Hepatocyte (in vitro differentiated cells): ENCODE results near the gene MYO19. TPM values are rescaled to one million over a fixed set of nuclear protein-coding genes. Genes with fewer than 3 reads are reported as not detected.
"Not testable (repeated sequence)": the region's sequence is repeated elsewhere in the genome, so short reads cannot be mapped to it uniquely, and the experiment has no call there.

ENCODE experiments used
- DNase-seq: peaks from one replicate; pipeline ENCODE4 v3.0.0-alpha.2; 2016; ENCODE audit warnings: low spot score
- H2AFZ ChIP-seq: fragments of 200-600 bp; sonication (generic); 2 replicates; pipeline ENCODE4 v1.6.0; 2016; ENCODE audit warnings: antibody characterized with exemption, mild to moderate bottlenecking
- H3K27ac ChIP-seq: fragments of 200-600 bp; sonication (generic); 2 replicates; pipeline ENCODE4 v1.5.1; 2016; ENCODE audit warnings: mild to moderate bottlenecking
- H3K27me3 ChIP-seq: fragments of 200-600 bp; sonication (generic); 2 replicates; pipeline ENCODE4 v1.6.1; 2016
- H3K36me3 ChIP-seq: fragments of 200-600 bp; sonication (generic); replicated peaks from 2 replicates; pipeline ENCODE4 v1.5.1; 2016; ENCODE audit warnings: low read depth; ENCODE audit not compliant: insufficient read depth
- H3K4me1 ChIP-seq: fragments of 200-600 bp; sonication (generic); 2 replicates; pipeline ENCODE4 v1.5.1; 2016; ENCODE audit warnings: mild to moderate bottlenecking, moderate library complexity; ENCODE audit not compliant: insufficient read depth
- H3K4me2 ChIP-seq: fragments of 200-600 bp; sonication (generic); 2 replicates; pipeline ENCODE4 v1.6.0; 2016
- H3K4me3 ChIP-seq: fragments of 200-600 bp; sonication (generic); 2 replicates; pipeline ENCODE4 v1.5.1; 2016; ENCODE audit warnings: mild to moderate bottlenecking
- H3K79me2 ChIP-seq: fragments of 200-600 bp; sonication (generic); 2 replicates; pipeline ENCODE4 v1.6.0; 2017; ENCODE audit warnings: mild to moderate bottlenecking
- H3K9me2 ChIP-seq: fragments of 200-600 bp; sonication (generic); replicated peaks from 2 replicates; pipeline ENCODE4 v1.6.0; 2017; ENCODE audit warnings: mild to moderate bottlenecking; ENCODE audit not compliant: insufficient read depth
- H3K9me3 ChIP-seq: fragments of 200-600 bp; sonication (generic); 2 replicates; pipeline ENCODE4 v1.5.1; 2016; ENCODE audit warnings: low read depth, mild to moderate bottlenecking
- H4K20me1 ChIP-seq: fragments of 200-600 bp; sonication (generic); 2 replicates; pipeline ENCODE4 v1.6.0; 2016; ENCODE audit warnings: mild to moderate bottlenecking; ENCODE audit not compliant: insufficient read depth, poor library complexity, severe bottlenecking
- EZH2 ChIP-seq: fragments of 200-600 bp; sonication (generic); IDR thresholded peaks from 2 replicates; pipeline ENCODE4 v1.6.1; 2016; ENCODE audit warnings: antibody characterized with exemption, mild to moderate bottlenecking, borderline replicate concordance
- EZH2phosphoT487 ChIP-seq: fragments of 200-600 bp; sonication (generic); IDR thresholded peaks from one replicate; pipeline ENCODE4 v1.6.1; 2018; ENCODE audit warnings: antibody characterized with exemption, mild to moderate bottlenecking, low read depth, moderate library complexity; ENCODE audit not compliant: unreplicated experiment, severe bottlenecking
- WGBS: methylation state at CpG from one replicate; pipeline ENCODE4 v1.1.6; 2016; ENCODE audit warnings: low lambda C conversion rate; ENCODE audit errors: missing lambda C conversion rate; 5-methylcytosine and 5-hydroxymethylcytosine counted together
- polyA plus RNA-seq: library from polyadenylated mRNA; unstranded; fragments of >200 nt; fragmentation: Nextera tagmentation; extraction: Ambion mirVana; gene quantifications from 2 replicates; pipeline ENCODE4 v1.2.1, GENCODE V29; 2016
- total RNA-seq: library from RNA; depleted of rRNA; stranded (reverse); fragments of >200 nt; gene quantifications from 2 replicates; pipeline ENCODE4 v1.2.3, GENCODE V29; 2014
- TF ChIP-seq, protein P1 (sequence below): fragments of 200-600 bp; sonication (generic); IDR thresholded peaks from 2 replicates; pipeline ENCODE4 v1.5.1; 2016; ENCODE audit warnings: antibody characterized with exemption, mild to moderate bottlenecking; ENCODE audit not compliant: poor library complexity

Gene MYO19
- total and polyA plus RNA-seq, 2 experiments from 2014 or later, result 19.7 to 29.8 TPM

DNA sequence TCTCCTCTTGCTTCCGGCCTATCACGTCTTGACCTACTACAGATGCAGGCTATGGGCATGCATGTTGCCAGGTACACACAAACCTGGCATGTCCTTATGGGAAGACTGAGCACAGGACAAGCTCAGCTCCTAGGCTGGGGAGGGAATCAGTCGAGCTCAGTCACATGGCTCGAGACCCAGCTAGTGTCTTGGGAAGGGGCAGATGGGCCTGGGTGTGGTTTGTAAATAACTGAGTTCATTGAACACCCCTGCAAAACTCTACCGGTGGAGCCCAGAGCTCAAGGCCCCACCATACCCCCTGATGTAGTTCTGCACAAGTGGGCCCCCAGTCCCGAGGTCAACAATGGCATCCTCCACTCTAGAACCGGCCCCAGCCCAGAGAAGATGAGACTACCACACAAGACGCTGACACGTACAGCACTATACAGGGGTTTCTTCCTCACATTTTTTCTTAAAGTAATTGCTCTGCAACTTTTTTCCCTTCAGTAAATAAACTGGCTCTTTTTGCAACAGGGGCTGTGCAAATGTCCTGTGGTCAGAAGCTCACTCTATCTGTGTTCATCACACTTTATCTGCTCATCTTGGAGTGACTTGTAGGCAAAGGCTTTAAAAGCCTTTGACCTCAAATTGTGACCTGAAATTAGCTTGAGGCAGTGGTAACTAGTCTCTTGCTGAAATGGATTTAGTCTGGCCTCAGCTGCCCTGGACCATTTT lies 25.2 kb downstream of the MYO19 start:
- Histone ChIP-seq H3K36me3 (no peaks in the 10 kb centered on the region), H3K27me3 (no peaks in the 10 kb centered on the region), H3K9me3 (no peaks in the 10 kb centered on the region), H3K4me2 (no peak overlapping the region), H3K4me1 (no peaks in the 10 kb centered on the region), H3K79me2 (no peaks in the 10 kb centered on the region), H3K27ac (no peak overlapping the region), H2AFZ (no peak overlapping the region), H3K4me3 (no peak overlapping the region), H4K20me1 (no peaks in the 10 kb centered on the region), H3K9me2 (no peaks in the 10 kb centered on the region)
- DNase-seq, result no peak
- TF ChIP-seq EZH2phosphoT487, result no peak
- TF ChIP-seq EZH2, result no peak
- TF ChIP-seq, protein P1, sequence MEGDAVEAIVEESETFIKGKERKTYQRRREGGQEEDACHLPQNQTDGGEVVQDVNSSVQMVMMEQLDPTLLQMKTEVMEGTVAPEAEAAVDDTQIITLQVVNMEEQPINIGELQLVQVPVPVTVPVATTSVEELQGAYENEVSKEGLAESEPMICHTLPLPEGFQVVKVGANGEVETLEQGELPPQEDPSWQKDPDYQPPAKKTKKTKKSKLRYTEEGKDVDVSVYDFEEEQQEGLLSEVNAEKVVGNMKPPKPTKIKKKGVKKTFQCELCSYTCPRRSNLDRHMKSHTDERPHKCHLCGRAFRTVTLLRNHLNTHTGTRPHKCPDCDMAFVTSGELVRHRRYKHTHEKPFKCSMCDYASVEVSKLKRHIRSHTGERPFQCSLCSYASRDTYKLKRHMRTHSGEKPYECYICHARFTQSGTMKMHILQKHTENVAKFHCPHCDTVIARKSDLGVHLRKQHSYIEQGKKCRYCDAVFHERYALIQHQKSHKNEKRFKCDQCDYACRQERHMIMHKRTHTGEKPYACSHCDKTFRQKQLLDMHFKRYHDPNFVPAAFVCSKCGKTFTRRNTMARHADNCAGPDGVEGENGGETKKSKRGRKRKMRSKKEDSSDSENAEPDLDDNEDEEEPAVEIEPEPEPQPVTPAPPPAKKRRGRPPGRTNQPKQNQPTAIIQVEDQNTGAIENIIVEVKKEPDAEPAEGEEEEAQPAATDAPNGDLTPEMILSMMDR, result no peak
- 97% methylated on average over 9 of the region's 9 CpGs for WGBS

DNA sequence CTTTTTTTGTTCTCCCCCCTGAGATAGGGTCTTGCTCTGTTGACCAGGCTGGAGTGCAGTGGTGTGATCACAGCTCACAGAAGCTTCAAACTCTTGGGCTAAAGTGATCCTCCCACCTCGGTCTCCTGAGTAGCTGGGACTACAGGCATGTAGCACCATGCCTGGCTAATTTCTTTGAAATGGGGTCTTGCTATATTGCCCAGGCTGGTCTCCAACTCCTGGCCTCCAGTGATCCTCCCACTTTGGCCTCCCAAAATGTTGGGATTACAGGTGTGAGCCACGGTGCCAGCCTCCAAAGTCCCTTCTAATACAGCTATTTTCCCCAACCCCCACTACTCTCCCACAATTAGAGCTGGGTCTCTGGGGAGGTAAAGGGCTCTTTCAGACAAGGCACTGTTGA lies 26.2 kb downstream of the MYO19 start:
- not testable (repeated sequence) for H3K27me3 ChIP-seq, H4K20me1 ChIP-seq, H3K79me2 ChIP-seq, H3K4me1 ChIP-seq, H3K9me3 ChIP-seq, H3K36me3 ChIP-seq, H3K4me2 ChIP-seq, H2AFZ ChIP-seq, H3K4me3 ChIP-seq, H3K9me2 ChIP-seq, DNase-seq, H3K27ac ChIP-seq
- WGBS, result 98% methylated on average over 2 of the region's 2 CpGs

- Histone ChIP-seq H3K9me3 (no peaks in the 10 kb centered on the region), H3K27ac (no peak overlapping the region), H3K36me3 (no peaks in the 10 kb centered on the region), H3K27me3 (no peaks in the 10 kb centered on the region), H3K79me2 (no peaks in the 10 kb centered on the region), H3K4me1 (no peaks in the 10 kb centered on the region), H3K4me3 (no peak overlapping the region), H2AFZ (no peak overlapping the region), H3K9me2 (no peaks in the 10 kb centered on the region), H4K20me1 (no peaks in the 10 kb centered on the region), H3K4me2 (no peak overlapping the region)
- DNase-seq, result no peak
- TF ChIP-seq, protein P1, result no peak
- TF ChIP-seq EZH2, result no peak
- no peak for TF ChIP-seq EZH2phosphoT487
- WGBS, result 98% methylated on average over 6 of the region's 6 CpGs
Measured at GRCh38 chr17:36507266-36507665, 27.4 kb downstream of the MYO19 start.

GRCh38 chr17:36506831-36507230 lies 27.8 kb downstream of the MYO19 start:
- Histone ChIP-seq H3K27ac (no peak overlapping the region), H2AFZ (no peak overlapping the region), H3K79me2 (no peaks in the 10 kb centered on the region), H3K4me2 (no peak overlapping the region), H3K36me3 (no peaks in the 10 kb centered on the region), H3K9me2 (no peaks in the 10 kb centered on the region), H3K9me3 (no peaks in the 10 kb centered on the region), H3K27me3 (no peaks in the 10 kb centered on the region), H3K4me1 (no peaks in the 10 kb centered on the region), H4K20me1 (no peaks in the 10 kb centered on the region), H3K4me3 (no peak overlapping the region)
- 92% methylated on average over 11 of the region's 11 CpGs for WGBS
- TF ChIP-seq EZH2phosphoT487 (no peak), EZH2 (no peak)
- TF ChIP-seq, protein P1, result no peak
- DNase-seq, result no peak
